SU-DHL-6 (cell line): Measurements from ENCODE around the gene CHGA.

Experiments
- CTCF ChIP-seq: fragments of 200-600 bp; sonication (generic); IDR thresholded peaks from one replicate; pipeline ENCODE4 v1.5.1; 2017; ENCODE audit warnings: antibody characterized with exemption, mild to moderate bottlenecking, low read length, moderate library complexity; ENCODE audit not compliant: insufficient read depth, poor library complexity, severe bottlenecking
- EZH2phosphoT487 ChIP-seq: fragments of 200-600 bp; sonication (generic), shearing (Covaris generic); conservative IDR thresholded peaks from 2 replicates; pipeline ENCODE4 v1.6.1; 2018; ENCODE audit warnings: mild to moderate bottlenecking, antibody characterized with exemption, low read length, moderate library complexity, mixed read lengths

GRCh38 chr14:92938890-92939671 lies 16.1 kb downstream of the CHGA start:
- TF ChIP-seq CTCF (no peak), EZH2phosphoT487 (no peak)
